Liver (tissue), 9 donors: ENCODE data around the gene SEPTIN3. TPM values are rescaled to one million over a fixed set of nuclear protein-coding genes. Genes with fewer than 3 reads are reported as not detected.

Experiments
- DNase-seq: peaks from one replicate; pipeline ENCODE4 v3.0.0-alpha.2; 2017; ENCODE audit warnings: low spot score
- H3K27ac ChIP-seq, 2 donors: one replicate each; pipeline ENCODE4 v1.7.0; 2013; ENCODE audit warnings: inconsistent platforms in 2 of 2, low read length in 2 of 2, control low read depth in 1 of 2, low read depth in 1 of 2, mild to moderate bottlenecking in 1 of 2
- H3K27me3 ChIP-seq, 4 donors: one replicate each; pipeline versions ENCODE4 v1.6.1 to v1.7.0; 2013; ENCODE audit warnings: low read length in 3 of 4, inconsistent platforms in 1 of 4, mild to moderate bottlenecking in 1 of 4, moderate library complexity in 1 of 4; ENCODE audit not compliant: control insufficient read depth in 4 of 4, insufficient read depth in 4 of 4
- H3K36me3 ChIP-seq, 4 donors: one replicate each; pipeline versions ENCODE4 v1.6.1 to v1.7.0; 2013; ENCODE audit warnings: low read length in 3 of 4, mild to moderate bottlenecking in 3 of 4, low read depth in 1 of 4, moderate library complexity in 1 of 4; ENCODE audit not compliant: control insufficient read depth in 4 of 4, insufficient read depth in 3 of 4
- H3K4me1 ChIP-seq, 4 donors: one replicate each; pipeline versions ENCODE4 v1.6.1 to v1.7.0; 2013; ENCODE audit warnings: low read length in 3 of 4, mild to moderate bottlenecking in 3 of 4, moderate library complexity in 1 of 4; ENCODE audit not compliant: control insufficient read depth in 4 of 4, insufficient read depth in 4 of 4
- H3K4me3 ChIP-seq, 3 donors: one replicate each; pipeline versions ENCODE4 v1.6.1 to v1.7.0; 2013; ENCODE audit warnings: low read length in 3 of 3, control low read depth in 1 of 3, low read depth in 1 of 3, mild to moderate bottlenecking in 1 of 3
- H3K9ac ChIP-seq, 2 donors: one replicate each; pipeline ENCODE4 v1.7.0; 2013; ENCODE audit warnings: low read length in 2 of 2, mild to moderate bottlenecking in 2 of 2, moderate library complexity in 2 of 2, control low read depth in 1 of 2, low read depth in 1 of 2
- H3K9me3 ChIP-seq, 4 donors: one replicate each; pipeline versions ENCODE4 v1.6.1 to v1.7.0; 2013; ENCODE audit warnings: low read length in 3 of 4; ENCODE audit not compliant: control insufficient read depth in 4 of 4
- CTCF ChIP-seq: fragments of 150-350 bp; IDR thresholded peaks from 2 replicates; pipeline ENCODE4 v1.5.1; 2017; ENCODE audit warnings: improper control_type of control experiment, low read depth, low read length; ENCODE audit not compliant: missing input control
- EGR1 ChIP-seq, 2 donors: IDR thresholded peaks; 2 replicates each; pipeline ENCODE4 v1.6.1; 2016 to 2018; ENCODE audit warnings: antibody characterized with exemption in 2 of 2, low read depth in 2 of 2
- GABPA ChIP-seq, 2 donors: IDR thresholded peaks in 1 of 2; conservative IDR thresholded peaks in 1 of 2; 2 replicates each; pipeline ENCODE4 v1.6.1; 2016; ENCODE audit warnings: antibody characterized with exemption in 2 of 2, mild to moderate bottlenecking in 1 of 2, moderate library complexity in 1 of 2
- HNF4A ChIP-seq, 2 donors: conservative IDR thresholded peaks; 2 replicates each; pipeline ENCODE4 v1.6.1; 2016; ENCODE audit warnings: antibody characterized with exemption in 2 of 2, mild to moderate bottlenecking in 2 of 2
- HNF4G ChIP-seq: IDR thresholded peaks from 2 replicates; pipeline ENCODE4 v1.6.1; 2016; ENCODE audit warnings: antibody characterized with exemption
- NR2F2 ChIP-seq: IDR thresholded peaks from 2 replicates; pipeline ENCODE4 v1.6.1; 2016; ENCODE audit warnings: antibody characterized with exemption
- RAD21 ChIP-seq, 2 donors: IDR thresholded peaks; 2 replicates each; pipeline ENCODE4 v1.6.1; 2016; ENCODE audit warnings: antibody characterized with exemption in 2 of 2, mild to moderate bottlenecking in 2 of 2
- REST ChIP-seq: IDR thresholded peaks from 2 replicates; pipeline ENCODE4 v1.6.1; 2016; ENCODE audit warnings: antibody characterized with exemption, mild to moderate bottlenecking
- RXRA ChIP-seq, 2 donors: IDR thresholded peaks; 2 replicates each; pipeline ENCODE4 v1.6.1; 2017 to 2018; ENCODE audit warnings: antibody characterized with exemption in 2 of 2, mild to moderate bottlenecking in 1 of 2
- TAF1 ChIP-seq: conservative IDR thresholded peaks from 2 replicates; pipeline ENCODE4 v1.6.1; 2016; ENCODE audit warnings: antibody characterized with exemption, mild to moderate bottlenecking
- YY1 ChIP-seq: IDR thresholded peaks from 2 replicates; pipeline ENCODE4 v1.6.1; 2016; ENCODE audit warnings: antibody characterized with exemption, mild to moderate bottlenecking
- ZBTB33 ChIP-seq: IDR thresholded peaks from 2 replicates; pipeline ENCODE4 v1.6.1; 2016; ENCODE audit warnings: antibody characterized with exemption
- WGBS: extraction: QIAGEN DNeasy Blood & Tissue Kit; methylation state at CpG from one replicate; pipeline ENCODE4 v1.1.7; 2013; 5-methylcytosine and 5-hydroxymethylcytosine counted together
- polyA plus RNA-seq, 2 donors: library from polyadenylated mRNA; stranded (reverse) in 1 of 2; unstranded in 1 of 2; fragments of 200-250 nt in 1 of 2; fragments of >200 nt in 1 of 2; fragmentation: Nextera tagmentation in 1 of 2; extraction: Ambion mirVana in 1 of 2; gene quantifications; one replicate each; pipeline versions ENCODE4 v1.2.1 to v1.2.3, GENCODE V29; 2013 to 2015
- total RNA-seq, 2 donors: library from RNA; depleted of rRNA; stranded (reverse); fragments of >200 nt; gene quantifications; one replicate each; pipeline ENCODE4 v1.2.3, GENCODE V29; 2014
- donor health status: healthy.
- donor health status: healthy.
- donor health status: healthy.
- donor health status: healthy.
- donor health status: healthy.

Gene SEPTIN3
- total and polyA plus RNA-seq, 4 donors: under 0.01 to 0.07 (median 0.04) TPM; not detected in 1

- no peaks in the 10 kb centered on the region for H3K9me3 ChIP-seq
- no peak overlapping the region for H3K27ac ChIP-seq
- DNase-seq: no peak
- 95% methylated on average over 2 of the region's 2 CpGs for WGBS
- H3K4me1 ChIP-seq: no peaks in the 10 kb centered on the region
- no peaks in the 10 kb centered on the region for H3K27me3 ChIP-seq
- H3K9ac ChIP-seq: no peak overlapping the region
- TF ChIP-seq ZBTB33 (no peak), YY1 (no peak), HNF4G (no peak), EGR1 (IDR thresholded peaks at IDR 0.05; ENCODE audit: low read depth in 2 of 2) (no peak), HNF4A (conservative IDR thresholded peaks at IDR 0.05) (no peak), GABPA (IDR thresholded peaks at IDR 0.05 in 1 of 2, conservative IDR thresholded peaks at IDR 0.05 in 1 of 2) (no peak), RXRA (IDR thresholded peaks at IDR 0.05) (no peak), NR2F2 (no peak), REST (no peak)
- no peak overlapping the region for H3K4me3 ChIP-seq
- no peaks in the 10 kb centered on the region for H3K36me3 ChIP-seq
Measured at GRCh38 chr22:41966225-41966606, 3.0 kb upstream of the SEPTIN3 start.

GRCh38 chr22:41966607-41967240 is 2.5 kb upstream of the SEPTIN3 start:
- Histone ChIP-seq H3K9ac (no peak overlapping the region), H3K36me3 (no peaks in the 10 kb centered on the region), H3K4me1 (no peaks in the 10 kb centered on the region), H3K4me3 (no peak overlapping the region), H3K27ac (no peak overlapping the region), H3K9me3 (no peaks in the 10 kb centered on the region), H3K27me3 (no peaks in the 10 kb centered on the region)
- DNase-seq: no peak
- WGBS: 46% methylated on average over 8 of the region's 8 CpGs
- TF ChIP-seq REST: no peak
- TF ChIP-seq CTCF: peak; percentile 51
- no peak for TF ChIP-seq HNF4A (conservative IDR thresholded peaks at IDR 0.05)
- TF ChIP-seq RAD21 (IDR thresholded peaks at IDR 0.05): peak; percentile 81 to 83
- no peak for TF ChIP-seq TAF1
